AG08396 (cell line): ENCODE results near the gene PDXDC1.
"Not testable (repeated sequence)": the region's sequence is repeated elsewhere in the genome, so short reads cannot be mapped to it uniquely, and the experiment has no call there.

Source experiments
- DNase-seq: peaks from one replicate; pipeline ENCODE4 v3.0.0; 2012; ENCODE audit warnings: low spot score, mixed read lengths

The PDXDC1 gene, protein sequence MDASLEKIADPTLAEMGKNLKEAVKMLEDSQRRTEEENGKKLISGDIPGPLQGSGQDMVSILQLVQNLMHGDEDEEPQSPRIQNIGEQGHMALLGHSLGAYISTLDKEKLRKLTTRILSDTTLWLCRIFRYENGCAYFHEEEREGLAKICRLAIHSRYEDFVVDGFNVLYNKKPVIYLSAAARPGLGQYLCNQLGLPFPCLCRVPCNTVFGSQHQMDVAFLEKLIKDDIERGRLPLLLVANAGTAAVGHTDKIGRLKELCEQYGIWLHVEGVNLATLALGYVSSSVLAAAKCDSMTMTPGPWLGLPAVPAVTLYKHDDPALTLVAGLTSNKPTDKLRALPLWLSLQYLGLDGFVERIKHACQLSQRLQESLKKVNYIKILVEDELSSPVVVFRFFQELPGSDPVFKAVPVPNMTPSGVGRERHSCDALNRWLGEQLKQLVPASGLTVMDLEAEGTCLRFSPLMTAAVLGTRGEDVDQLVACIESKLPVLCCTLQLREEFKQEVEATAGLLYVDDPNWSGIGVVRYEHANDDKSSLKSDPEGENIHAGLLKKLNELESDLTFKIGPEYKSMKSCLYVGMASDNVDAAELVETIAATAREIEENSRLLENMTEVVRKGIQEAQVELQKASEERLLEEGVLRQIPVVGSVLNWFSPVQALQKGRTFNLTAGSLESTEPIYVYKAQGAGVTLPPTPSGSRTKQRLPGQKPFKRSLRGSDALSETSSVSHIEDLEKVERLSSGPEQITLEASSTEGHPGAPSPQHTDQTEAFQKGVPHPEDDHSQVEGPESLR

DNA sequence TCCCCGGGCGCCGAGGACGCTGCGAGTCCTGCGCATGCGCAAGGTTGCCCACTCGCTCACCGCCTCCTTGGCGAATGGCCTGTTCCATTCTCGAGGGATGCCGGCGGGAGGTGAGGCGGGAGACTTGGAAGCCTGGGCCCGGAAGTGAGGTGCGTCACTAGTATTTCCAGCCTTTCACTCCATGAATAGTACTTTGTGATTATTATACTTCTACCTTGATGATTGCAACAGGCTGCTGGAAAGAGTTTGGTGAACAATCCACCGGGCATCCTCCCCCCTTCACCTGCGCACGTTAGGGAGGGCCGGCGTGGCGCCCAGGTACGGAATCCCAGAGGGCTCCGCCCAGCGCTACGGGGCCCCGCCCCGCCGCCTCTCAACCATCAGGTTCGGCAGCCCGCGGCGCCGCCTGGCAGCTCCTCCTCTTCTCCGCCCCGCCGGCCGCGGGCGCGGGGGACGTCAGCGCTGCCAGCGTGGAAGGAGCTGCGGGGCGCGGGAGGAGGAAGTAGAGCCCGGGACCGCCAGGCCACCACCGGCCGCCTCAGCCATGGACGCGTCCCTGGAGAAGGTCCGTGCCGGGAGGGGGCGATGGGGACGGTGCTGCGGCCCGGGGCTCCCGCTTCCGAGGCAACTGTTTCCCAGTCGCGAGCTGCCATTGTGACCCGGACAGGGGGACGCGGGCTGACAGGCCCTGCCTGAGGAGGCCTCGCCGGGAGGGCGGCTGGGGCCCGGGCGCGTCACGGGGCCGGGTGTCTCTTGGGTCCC lies at the start of gene PDXDC1:
TSS of gene PDXDC1 (plus strand) at position 371 of the 762 bp plus-strand sequence. CDS start at position 545, 174 bp downstream.
- DNase-seq, result peak; percentile 96

DNA sequence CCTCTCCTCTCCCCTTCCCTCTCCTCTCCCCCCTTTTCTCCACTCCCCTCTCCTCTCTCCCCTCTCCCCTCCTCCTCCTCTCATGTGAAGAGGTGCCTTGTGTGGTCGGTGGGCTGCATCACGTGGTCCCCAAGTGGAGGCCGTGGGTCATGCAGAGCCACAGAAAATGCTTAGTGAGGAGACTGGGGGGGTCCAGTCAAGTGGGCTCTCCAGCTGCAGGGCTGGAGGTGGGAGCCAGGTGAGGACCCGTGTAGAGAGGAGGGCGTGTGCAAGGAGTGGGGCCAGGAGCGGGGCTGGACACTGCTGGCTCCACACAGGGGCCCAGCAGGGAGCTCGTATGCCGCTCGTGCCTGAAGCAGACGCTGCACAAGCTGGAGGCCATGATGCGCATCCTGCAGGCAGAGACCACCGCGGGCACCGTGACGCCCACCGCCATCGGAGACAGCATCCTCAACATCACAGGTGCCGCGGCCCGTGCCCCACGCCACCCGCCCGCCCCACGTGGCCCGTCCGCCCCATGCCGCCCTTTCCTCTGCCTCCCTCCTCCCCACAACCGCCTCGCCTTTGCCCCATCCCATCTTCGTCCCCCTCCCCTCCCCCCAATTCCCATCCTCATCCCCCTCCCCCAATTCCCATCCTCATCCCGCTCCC lies 46.6 kb upstream of the PDXDC1 start:
- peak; percentile 16 for DNase-seq

DNA sequence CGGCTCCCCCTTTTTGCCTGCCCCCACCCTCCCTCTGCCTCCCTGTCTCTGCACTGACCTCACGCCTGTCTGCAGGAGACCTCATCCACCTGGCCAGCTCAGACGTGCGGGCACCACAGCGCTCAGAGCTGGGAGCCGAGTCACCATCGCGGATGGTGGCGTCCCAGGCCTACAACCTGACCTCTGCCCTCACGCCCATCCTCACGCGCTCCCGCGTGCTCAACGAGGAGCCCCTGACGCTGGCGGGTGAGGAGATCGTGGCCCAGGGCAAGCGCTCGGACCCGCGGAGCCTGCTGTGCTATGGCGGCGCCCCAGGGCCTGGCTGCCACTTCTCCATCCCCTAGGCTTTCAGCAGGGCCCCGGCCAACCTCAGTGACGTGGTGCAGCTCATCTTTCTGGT lies 45.6 kb upstream of the PDXDC1 start:
- not testable (repeated sequence) for DNase-seq

DNA sequence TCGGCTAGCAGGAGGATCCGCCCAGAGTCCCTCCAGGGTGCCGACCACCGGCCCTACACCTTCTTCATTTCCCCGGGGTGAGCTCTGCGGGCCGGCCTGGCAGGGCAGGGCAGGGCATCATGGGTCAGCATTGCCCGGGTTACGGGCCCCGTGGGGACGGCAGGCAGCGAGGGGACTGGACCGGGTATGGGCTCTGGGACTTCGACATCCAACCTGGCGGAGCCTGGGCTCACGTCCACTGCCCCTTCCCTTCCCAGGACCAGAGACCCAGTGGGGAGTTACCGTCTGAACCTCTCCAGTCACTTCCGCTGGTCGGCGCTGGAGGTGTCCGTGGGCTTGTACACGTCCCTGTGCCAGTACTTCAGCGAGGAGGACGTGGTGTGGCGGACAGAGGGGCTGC lies 44.6 kb upstream of the PDXDC1 start:
- not testable (repeated sequence) for DNase-seq

DNA sequence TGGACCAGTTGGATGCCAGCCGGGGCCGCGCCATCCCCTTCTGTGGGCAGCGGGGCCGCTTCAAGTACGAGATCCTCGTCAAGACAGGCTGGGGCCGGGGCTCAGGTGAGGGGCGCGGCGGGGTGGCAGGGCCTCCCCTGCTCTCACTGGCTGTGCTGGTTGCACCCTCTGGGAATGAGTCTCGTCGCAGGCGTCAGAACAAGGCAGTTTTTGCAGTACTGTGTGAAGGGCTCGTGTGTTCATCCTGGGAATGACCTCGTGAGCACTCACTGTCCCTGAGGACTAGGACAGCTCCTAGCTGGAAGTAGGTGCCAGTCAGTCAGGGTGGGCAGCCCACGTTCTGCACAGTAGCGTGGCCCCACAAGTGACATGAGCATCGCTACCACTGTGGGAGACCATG lies 43.9 kb upstream of the PDXDC1 start:
- DNase-seq, result not testable (repeated sequence)

DNA sequence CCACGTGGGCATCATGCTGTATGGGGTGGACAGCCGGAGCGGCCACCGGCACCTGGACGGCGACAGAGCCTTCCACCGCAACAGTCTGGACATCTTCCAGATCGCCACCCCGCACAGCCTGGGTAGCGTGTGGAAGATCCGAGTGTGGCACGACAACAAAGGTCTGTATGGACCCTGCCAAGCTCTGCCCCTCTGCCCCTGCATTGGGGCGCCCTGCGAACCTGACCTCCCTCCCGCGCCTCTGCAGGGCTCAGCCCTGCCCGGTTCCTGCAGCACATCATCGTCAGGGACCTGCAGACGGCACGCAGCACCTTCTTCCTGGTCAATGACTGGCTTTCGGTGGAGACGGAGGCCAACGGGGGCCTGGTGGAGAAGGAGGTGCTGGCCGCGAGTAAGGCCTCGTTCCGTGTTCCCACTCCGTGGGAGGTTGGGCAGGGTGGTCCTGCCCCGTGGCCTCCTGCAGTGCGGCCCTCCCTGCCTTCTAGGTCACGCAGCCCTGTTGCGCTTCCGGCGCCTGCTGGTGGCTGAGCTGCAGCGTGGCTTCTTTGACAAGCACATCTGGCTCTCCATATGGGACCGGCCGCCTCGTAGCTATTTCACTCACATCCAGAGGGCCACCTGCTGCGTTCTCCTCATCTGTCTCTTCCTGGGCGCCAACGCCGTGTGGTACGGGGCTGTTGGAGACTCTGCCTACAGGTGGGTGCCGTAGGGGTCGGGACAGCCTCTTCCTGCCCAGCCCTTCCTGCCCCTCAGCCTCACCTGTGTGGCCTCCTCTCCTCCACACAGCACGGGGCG lies 42.0 kb upstream of the PDXDC1 start:
- DNase-seq, result not testable (repeated sequence)

DNA sequence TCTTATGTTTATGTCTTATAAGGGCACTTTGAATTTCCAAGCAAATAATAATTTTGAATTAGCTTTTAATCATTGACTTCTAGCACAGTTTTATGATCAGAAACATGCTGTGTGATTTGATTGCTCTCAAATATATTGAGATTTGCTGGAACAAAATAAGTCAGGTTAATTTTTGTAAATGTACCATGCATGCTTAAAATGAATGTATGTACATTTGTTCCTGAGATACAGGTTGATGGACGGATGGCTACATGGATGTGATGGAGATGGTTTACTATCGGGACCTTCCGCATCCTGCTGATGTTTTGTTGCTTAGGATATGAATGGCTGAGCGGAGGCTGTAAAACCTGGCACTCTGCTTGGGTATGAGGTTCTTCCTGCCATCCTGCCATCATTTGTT lies 37.7 kb upstream of the PDXDC1 start, which contains the start of gene NPIPA1:
TSS of gene NPIPA1 (plus strand) at position 301 of the 400 bp plus-strand sequence. CDS start at position 301, 0 bp downstream.
- DNase-seq, result not testable (repeated sequence)

DNA sequence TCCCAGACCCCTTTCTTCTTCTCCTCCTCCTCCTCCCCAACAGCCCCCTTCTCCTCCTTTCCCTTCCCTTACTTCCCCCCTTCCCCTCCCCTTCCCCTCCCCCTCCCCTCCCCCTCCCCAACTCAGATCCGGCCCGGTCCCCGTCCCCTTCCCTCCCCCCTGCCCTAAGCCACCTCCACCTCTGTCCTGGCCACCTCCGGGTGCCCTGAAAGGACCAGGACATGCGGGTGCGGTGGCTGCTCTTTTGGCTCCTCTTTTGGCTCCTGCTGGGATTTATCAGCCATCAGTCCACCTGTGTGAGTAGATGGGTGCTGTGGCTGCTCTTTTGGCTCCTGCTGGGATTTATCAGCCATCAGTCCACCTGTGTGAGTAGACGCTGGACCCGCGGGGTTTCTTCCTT lies 36.8 kb upstream of the PDXDC1 start:
- not testable (repeated sequence) for DNase-seq

DNA sequence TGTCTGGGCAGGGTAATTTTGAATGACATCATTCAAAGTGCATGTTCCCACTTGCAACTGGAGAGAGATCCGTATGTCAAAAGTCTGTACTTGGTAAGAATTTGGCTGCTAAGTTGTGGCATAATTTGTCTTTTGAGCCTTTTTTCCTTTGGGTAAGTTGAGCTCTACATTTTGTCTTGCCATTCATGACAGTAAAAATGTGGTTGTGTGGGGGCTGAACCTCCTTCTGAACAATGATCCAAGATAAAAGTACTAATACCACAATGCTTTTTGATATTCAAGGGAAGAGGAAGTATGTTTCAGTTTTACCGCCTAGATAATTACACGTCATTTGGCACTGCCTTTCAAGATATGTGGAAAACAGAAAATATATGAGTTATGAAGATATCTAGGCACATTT lies 32.1 kb upstream of the PDXDC1 start:
- DNase-seq, result not testable (repeated sequence)

DNA sequence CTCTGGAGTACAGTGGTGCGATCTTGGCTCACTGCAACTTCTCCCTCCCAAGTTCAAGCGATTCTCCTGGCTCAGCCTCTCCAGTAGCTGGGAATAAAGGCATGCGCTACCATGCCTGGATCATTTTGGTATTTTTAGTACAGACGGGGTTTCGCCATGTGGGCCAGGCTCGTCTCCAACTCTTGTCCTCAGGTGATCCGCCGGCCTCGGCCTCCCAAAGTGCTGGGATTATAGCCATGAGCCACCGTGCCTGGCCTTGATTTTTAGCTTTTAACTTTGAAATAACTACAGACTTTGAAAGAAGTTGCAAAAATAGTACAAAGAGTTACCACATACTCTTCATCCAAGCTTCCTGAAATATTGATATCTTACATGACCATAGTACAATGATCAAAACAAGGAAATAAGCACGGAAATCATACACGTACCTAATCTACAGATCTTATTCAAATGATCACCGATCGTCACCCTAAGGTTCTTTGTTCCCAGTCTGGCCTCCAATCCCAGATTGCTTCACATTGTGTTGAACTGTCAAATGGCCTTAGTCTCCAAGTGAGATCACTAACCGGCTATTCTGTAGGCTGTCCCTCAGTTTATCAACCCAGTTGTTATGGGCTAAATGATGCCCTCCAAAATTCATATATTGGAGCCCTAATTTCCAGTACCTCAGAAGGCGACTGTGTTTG lies 19.1 kb upstream of the PDXDC1 start:
- no peak for DNase-seq

DNA sequence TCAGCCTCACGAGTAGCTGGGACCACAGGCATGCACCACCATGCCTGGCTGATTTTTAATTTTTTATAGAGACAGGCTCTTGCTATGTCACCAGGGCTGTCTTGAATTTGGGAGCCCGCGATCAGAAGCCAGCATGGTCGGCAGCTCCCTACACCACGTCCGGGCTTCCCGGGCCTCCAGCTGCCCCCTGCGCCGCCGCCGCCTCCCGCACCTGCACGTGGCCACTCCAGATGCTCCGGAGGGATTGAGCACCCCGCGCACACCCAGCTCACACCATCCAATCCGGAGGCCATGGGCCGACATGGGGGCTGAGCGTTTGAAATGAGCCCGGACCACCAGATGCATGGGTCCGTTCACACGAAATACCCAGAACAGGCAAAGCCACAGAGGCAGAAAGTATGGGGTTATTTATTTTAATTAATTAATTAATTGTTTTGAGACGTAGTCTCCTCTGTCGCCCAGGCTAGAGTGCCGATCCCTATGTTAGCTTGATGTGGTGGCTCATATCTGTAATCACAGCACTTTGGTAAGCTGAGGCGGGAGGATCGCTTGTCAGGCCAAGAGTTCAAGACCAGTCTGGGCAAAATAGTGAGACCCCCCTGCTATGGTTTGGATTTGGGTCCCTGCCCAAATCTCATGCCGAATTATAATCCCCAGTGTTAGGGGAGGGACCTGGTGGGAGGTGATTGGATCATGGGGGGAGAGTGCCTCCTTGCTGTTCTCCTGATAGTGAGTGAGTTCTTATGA lies 17.1 kb upstream of the PDXDC1 start:
- DNase-seq, result no peak

DNA sequence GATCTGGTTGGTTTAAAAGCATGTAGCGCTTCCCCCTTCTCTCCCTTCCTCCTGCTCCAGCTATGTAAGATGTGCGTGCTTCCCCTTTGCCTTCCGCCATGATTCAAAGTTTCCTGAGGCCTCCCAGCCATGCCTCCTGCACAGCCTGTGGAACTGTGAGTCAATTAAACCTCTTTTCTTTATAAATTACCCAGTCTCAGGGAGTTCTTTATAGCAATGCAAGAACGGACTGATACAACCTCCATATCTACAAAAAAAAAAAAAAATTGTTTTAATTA lies 16.6 kb upstream of the PDXDC1 start:
- no peak for DNase-seq

DNA sequence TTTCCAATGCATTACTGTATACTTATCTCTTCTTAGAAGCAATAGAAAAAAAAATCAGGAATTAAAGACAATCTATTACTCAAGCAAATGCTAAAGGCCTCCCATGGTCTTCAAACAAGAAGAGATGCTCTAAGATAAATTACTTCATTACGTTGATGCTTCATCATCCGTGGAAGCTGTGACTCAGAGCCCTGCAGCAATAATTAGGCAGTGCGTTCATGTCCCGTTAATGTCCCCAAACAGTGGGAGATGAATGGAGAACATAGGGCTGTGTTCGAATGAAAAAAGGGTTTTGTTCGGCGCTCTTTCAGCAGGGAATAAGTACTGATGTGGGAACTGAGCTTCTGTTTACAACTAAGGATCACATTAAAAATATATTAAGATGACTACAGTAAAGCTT lies 15.9 kb upstream of the PDXDC1 start:
- DNase-seq, result peak; percentile 23

DNA sequence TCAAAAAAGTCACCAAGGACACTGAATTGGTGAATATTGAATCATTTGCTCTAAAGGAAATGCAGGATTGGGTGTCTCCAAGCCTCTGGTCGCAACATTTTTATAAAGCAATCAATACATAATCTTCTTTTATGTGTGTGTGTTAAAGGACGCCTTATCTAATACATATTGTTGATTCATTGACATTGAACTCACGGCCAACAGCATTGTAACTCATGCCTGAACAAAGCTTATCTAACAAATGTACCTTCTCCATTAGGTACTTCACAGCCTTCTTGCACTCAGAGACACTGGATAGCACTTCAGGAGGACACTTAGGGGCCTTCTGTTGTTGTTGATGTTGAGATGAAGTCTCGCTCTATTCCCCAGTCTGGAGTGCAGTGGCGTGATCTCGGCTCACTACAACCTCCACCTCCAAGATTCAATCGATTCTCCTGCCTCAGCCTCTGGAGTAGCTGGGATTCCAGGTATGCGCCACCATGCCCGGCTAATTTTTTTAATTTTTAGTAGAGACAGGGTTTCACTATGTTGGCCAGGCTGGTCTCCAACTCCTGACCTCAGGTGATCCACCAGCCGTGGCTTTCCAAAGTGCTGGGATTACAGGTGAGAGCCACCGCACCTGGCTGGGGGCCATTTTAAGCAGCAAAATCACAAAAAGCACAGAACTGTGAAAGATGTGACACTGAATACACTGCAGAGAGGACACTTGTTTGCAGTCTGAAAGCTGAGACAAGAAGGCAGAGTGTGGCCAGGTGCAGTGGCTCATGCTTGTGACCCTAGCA lies 13.2 kb upstream of the PDXDC1 start:
- no peak for DNase-seq

DNA sequence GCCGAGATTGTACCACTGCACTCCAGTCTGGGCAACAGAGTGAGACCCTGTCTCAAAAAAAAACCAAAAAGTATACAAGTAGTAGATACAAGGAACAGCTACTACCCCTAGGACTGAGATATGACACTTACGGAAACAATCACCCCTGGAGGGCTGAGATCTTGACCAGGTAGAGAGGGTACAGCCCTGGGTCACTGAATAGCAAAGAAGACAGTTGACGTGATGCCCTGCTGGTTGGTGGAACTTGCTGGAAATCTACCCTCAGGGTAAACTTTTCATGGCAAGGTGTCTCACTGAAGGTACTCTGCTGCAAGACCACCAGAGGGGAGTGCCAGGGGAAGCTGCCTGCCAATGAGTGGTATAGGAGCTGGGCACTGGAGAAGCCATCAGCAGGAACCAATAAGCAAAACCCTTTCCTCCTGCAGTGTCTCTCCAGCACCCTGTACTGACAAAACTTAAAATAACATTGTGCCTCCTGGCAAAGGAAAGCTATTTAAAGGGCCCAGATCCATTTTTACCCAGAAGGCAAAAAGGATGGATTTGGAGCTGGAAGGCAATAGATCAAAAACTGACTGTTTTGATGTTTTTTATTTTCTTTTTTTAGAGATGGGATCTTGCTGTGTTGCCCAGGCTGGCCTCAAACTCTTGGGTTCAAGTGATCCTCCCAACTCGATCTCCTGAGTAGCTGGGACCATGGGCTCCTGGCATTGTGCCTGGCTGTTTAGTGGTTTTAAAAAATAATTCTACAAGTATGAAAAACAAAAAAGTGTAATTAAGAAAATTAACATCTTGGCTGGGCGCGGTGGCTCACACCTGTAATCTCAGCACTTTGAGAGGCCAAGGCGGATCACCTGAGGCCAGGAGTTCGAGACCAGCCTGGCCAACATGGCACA lies 11.3 kb upstream of the PDXDC1 start:
- DNase-seq, result no peak

DNA sequence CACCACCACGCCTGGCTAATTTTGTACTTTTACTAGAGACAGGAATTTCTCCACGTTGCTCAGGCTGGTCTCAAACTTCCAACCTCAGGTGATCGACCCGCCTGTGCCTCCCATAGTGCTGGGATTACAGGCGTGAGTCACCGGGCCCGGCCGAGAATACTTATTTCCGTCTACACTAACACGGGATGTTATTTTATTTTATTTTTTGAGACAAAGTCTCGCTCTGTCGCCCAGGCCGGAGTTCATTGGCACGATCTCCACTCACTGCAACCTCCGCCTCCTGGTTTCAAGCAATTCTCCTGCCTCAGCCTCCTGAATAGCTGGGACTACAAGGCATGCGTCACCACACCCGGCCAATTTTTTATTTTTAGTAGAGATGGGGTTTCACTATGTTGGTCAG lies 9.5 kb upstream of the PDXDC1 start:
- DNase-seq, result no peak

DNA sequence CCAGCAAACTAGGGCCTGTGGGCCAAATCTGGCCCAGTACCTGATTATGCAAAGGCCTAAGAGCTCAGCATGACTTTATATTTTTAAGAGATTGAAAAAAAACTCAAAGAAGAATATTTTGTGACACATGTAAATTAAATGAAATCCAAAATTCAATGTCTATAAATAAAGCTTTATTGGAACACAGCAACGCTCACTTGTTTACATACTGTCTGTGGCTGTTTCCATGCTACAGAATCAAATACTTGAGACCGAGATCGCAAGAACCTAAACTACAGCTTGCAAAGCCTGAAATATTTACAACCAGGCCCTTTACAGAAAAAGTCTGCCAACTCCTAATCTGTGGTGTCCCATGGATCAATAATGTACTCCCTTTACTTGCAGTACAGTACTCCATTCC lies 5.0 kb upstream of the PDXDC1 start:
- DNase-seq, result not testable (repeated sequence)

DNA sequence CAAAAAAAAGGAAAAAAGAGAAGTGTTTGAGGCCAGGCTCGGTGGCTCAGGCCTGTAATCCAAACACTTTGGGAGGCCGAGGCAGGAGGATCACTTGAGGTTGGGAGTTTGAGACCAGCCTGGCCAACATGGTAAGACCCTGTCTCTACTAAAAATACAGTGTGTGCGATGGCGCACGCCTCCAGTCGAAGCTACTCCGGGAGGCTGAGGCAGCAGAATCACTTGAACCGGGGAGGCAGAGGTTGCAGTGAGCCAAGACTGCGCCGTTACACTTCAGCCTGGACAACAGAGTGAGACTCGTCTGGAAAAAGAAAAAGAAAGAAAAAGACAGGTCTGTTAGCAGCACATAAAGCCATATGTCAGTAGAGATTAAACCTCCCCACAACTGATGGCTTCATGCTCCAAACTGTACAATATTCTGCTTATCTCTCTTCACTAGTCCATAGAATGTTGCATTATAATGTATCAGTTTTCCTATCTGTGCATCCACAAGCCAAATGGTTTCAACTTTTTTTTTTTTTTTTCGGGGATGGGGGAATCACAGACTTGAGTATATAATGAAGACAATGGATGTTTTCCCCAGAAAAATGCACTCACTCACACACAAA lies 3.1 kb upstream of the PDXDC1 start:
- not testable (repeated sequence) for DNase-seq
